ENCODE results near the gene ACSF2.

Gene ACSF2

GRCh38 chr17:50432125-50432762, 6.2 kb downstream of the ACSF2 start:
- Mint-ChIP-seq H3K36me3 (ENCODE audit: low read depth) (peaks cover 4% of the 10 kb centered on the region), H3K4me3 (no peak overlapping the region), H3K27me3 (ENCODE audit: low read depth, poor library complexity) (peaks cover 6% of the 10 kb centered on the region), H3K4me1 (peaks cover 44% of the 10 kb centered on the region), H3K27ac (no peak overlapping the region), H3K9me3 (no peaks in the 10 kb centered on the region)
- no peak for TF ChIP-seq CTCF (IDR thresholded peaks at IDR 0.05)
- no peak for DNase-seq

GRCh38 chr17:50437409-50437808, 11.4 kb downstream of the ACSF2 start:
- no peak for TF ChIP-seq CTCF (IDR thresholded peaks at IDR 0.05)
- no peaks in the 10 kb centered on the region for H3K27me3 Mint-ChIP-seq (ENCODE audit: low read depth, poor library complexity)
- no peak overlapping the region for H3K4me3 Mint-ChIP-seq
- H3K4me1 Mint-ChIP-seq: peaks cover 1% of the 10 kb centered on the region
- H3K27ac Mint-ChIP-seq: no peak overlapping the region
- no peak for DNase-seq
- no peaks in the 10 kb centered on the region for H3K9me3 Mint-ChIP-seq
- H3K36me3 Mint-ChIP-seq (ENCODE audit: low read depth): peaks cover 4% of the 10 kb centered on the region

- no peak overlapping the region for H3K27ac Mint-ChIP-seq
- H3K36me3 Mint-ChIP-seq (ENCODE audit: low read depth): peaks cover 4% of the 10 kb centered on the region
- no peaks in the 10 kb centered on the region for H3K27me3 Mint-ChIP-seq (ENCODE audit: low read depth, poor library complexity)
These were observed 13.0 kb downstream of the ACSF2 start for GRCh38 chr17:50439008-50439407.

GRCh38 chr17:50440172-50440837, 14.3 kb downstream of the ACSF2 start:
- DNase-seq: no peak
- Mint-ChIP-seq H3K27ac (peak overlapping the region; percentile 60), H3K9me3 (no peaks in the 10 kb centered on the region), H3K36me3 (ENCODE audit: low read depth) (peaks cover 4% of the 10 kb centered on the region), H3K27me3 (ENCODE audit: low read depth, poor library complexity) (no peaks in the 10 kb centered on the region), H3K4me1 (peaks cover 20% of the 10 kb centered on the region), H3K4me3 (no peak overlapping the region)
- TF ChIP-seq CTCF (IDR thresholded peaks at IDR 0.05): no peak

More at GRCh38 chr17:50439008-50439407, 13.0 kb downstream of the ACSF2 start:
- no peak for TF ChIP-seq CTCF (IDR thresholded peaks at IDR 0.05)
- no peak for DNase-seq
- Mint-ChIP-seq H3K4me3 (no peak overlapping the region), H3K4me1 (peaks cover 10% of the 10 kb centered on the region), H3K9me3 (no peaks in the 10 kb centered on the region)

DNA sequence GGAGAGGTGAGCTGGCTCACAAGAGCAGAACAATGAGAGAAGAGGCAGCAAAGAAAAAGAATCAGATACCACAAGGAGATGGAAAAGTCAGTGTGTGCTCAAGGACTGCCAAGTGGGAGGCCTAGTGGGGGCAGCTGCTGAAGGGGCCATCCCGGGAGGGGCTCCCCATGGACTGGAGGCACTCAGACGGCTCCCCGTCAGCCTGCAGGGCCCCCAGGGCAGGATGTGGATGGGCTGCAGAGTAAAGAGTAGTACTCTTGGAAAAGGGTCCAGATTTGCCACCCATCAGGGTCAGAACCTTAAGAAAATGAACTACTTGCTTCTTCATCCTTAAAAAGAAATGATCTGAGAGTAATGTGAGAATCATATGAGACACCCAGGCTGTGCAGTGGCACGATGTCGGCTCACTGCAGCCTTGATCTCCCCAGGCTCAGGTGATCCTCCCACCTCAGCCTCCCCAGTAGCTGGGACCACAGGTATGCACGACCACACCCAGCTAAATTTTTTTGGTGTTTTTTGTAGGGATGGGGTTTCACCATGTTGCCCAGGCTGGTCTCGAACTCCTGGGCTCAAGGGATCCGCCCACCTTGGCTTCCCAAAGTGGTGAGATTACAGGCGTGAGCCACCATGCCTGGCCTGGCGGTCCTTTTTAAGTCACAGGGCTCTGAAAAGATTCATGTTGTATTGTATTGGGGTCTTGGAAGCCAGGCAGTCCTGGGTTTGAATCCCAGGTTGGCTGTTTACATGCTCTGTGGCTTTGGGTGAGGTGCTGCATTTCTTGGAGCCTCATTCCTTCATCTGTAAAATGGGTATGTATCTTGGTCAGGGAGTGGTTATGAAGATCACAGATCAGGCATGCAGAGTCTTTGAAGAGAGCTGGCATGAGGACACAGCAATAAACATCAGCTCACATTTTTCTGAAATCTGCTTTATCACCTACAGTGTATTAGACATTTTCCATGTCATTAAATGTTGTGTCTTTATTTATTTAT, 15.1 kb downstream of the ACSF2 start:
- no peak for DNase-seq
- H3K27me3 Mint-ChIP-seq (ENCODE audit: low read depth, poor library complexity): peaks cover under 1% of the 10 kb centered on the region
- no peak for TF ChIP-seq CTCF (IDR thresholded peaks at IDR 0.05)
- H3K36me3 Mint-ChIP-seq (ENCODE audit: low read depth): peaks cover 4% of the 10 kb centered on the region
- no peak overlapping the region for H3K4me3 Mint-ChIP-seq
- H3K9me3 Mint-ChIP-seq: no peaks in the 10 kb centered on the region
- peaks cover 20% of the 10 kb centered on the region for H3K4me1 Mint-ChIP-seq
- H3K27ac Mint-ChIP-seq: peak overlapping the region; percentile 60
